ENCODE measurements around the gene COMMD7. TPM values are rescaled to one million over a fixed set of nuclear protein-coding genes. Genes with fewer than 3 reads are reported as not detected.
"Not testable (repeated sequence)": the region's sequence is repeated elsewhere in the genome, so short reads cannot be mapped to it uniquely, and the experiment has no call there.

Gene COMMD7
- total RNA-seq, 1 donor from 2014 or later: 73.7 TPM

DNA sequence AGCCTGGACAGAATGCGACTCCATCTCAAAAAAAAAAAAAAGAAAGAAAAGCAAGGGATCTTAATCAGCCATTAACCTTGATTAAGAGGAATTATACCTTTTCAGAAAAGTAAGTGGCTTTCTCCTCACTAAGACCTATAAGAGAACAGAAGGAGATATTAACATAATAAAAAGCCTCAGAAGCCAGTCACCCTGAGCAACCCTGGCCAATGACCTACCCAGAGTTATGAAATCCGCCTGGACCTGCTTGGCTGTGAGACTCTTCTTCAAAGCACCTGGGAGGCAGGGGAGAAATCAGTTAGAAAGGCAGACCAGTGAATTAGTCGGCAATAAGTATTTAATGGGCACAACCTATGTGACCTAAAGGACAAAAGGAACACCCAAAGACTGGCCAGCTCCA lies 36.8 kb downstream of the COMMD7 start:
- Mint-ChIP-seq H3K9me3 (ENCODE audit: unreplicated experiment) (no peaks in the 10 kb centered on the region), H3K27ac (ENCODE audit: unreplicated experiment) (peak overlapping the region; percentile 61), H3K4me1 (ENCODE audit: unreplicated experiment) (peaks cover 37% of the 10 kb centered on the region), H3K36me3 (ENCODE audit: low read depth, unreplicated experiment) (peaks cover 21% of the 10 kb centered on the region), H3K27me3 (ENCODE audit: unreplicated experiment) (peaks cover 5% of the 10 kb centered on the region), H3K4me3 (ENCODE audit: unreplicated experiment) (no peak overlapping the region)
- TF ChIP-seq, protein P1, sequence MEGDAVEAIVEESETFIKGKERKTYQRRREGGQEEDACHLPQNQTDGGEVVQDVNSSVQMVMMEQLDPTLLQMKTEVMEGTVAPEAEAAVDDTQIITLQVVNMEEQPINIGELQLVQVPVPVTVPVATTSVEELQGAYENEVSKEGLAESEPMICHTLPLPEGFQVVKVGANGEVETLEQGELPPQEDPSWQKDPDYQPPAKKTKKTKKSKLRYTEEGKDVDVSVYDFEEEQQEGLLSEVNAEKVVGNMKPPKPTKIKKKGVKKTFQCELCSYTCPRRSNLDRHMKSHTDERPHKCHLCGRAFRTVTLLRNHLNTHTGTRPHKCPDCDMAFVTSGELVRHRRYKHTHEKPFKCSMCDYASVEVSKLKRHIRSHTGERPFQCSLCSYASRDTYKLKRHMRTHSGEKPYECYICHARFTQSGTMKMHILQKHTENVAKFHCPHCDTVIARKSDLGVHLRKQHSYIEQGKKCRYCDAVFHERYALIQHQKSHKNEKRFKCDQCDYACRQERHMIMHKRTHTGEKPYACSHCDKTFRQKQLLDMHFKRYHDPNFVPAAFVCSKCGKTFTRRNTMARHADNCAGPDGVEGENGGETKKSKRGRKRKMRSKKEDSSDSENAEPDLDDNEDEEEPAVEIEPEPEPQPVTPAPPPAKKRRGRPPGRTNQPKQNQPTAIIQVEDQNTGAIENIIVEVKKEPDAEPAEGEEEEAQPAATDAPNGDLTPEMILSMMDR (IDR thresholded peaks at IDR 0.05; ENCODE audit: unreplicated experiment): no peak
- no peak for DNase-seq (ENCODE audit: low spot score)

DNA sequence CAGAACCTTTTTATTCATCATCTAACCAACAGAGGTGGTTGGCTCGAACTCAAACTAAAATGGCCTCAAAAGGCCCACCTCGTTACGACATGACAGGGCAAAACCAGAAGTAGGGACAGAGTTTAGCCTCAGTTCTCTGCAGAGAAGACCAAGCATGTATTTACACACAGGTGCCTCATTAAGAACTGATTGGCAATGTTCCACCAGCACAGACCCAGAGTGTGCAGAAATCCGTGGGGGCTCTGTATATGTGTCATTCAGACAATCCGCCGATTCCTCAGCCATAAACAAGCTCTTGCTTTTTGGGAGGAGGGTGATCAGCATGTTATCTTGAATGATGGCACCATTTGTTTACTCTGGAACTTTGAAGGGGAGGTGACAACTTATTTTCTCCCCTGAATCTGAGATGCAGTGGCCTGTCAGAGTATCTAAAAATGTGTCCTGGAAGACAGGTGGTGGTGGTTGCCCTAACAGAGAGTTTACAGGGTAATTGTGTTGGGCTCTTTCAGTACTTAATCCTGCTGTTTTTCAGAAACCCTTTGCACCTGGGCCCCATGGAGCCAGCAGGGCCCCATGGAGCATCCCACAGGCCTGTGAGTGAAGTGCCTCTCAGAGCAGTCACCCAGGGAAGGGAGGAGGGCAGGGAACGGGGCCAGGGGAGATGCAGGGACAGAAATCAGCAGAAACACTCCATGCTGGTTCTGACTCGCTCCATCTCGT lies 40.4 kb downstream of the COMMD7 start:
- TF ChIP-seq, protein P1 (IDR thresholded peaks at IDR 0.05; ENCODE audit: unreplicated experiment): no peak
- H3K4me1 Mint-ChIP-seq (ENCODE audit: unreplicated experiment): peaks cover 20% of the 10 kb centered on the region
- H3K9me3 Mint-ChIP-seq (ENCODE audit: unreplicated experiment): no peaks in the 10 kb centered on the region
- peaks cover 21% of the 10 kb centered on the region for H3K36me3 Mint-ChIP-seq (ENCODE audit: low read depth, unreplicated experiment)
- H3K27me3 Mint-ChIP-seq (ENCODE audit: unreplicated experiment): peaks cover 2% of the 10 kb centered on the region
- H3K27ac Mint-ChIP-seq (ENCODE audit: unreplicated experiment): no peak overlapping the region
- no peak for DNase-seq (ENCODE audit: low spot score)
- H3K4me3 Mint-ChIP-seq (ENCODE audit: unreplicated experiment): no peak overlapping the region

DNA sequence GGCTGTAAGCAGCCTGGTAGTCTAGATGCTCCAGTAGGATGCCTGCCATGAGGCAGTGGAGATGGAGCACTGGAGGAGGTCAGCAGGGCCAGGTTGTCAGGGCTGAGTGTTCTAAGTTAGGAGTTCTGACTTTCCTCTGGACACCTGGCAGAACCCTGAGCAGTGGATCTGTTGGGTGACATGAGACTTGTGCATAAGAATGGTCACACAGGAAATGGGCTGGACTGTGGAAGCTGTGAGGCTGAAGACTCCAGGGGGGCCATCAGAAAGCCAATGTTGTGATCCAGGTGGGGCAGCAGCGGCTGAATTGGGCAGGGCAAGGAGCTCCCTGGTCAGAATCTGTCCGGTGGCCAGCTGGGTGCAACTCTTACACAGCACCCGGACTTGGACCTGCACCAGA lies 45.7 kb downstream of the COMMD7 start:
- Mint-ChIP-seq H3K9me3 (ENCODE audit: unreplicated experiment) (no peaks in the 10 kb centered on the region), H3K27ac (ENCODE audit: unreplicated experiment) (no peak overlapping the region), H3K4me1 (ENCODE audit: unreplicated experiment) (peaks cover 4% of the 10 kb centered on the region), H3K4me3 (ENCODE audit: unreplicated experiment) (no peak overlapping the region), H3K36me3 (ENCODE audit: low read depth, unreplicated experiment) (no peaks in the 10 kb centered on the region), H3K27me3 (ENCODE audit: unreplicated experiment) (peaks cover 2% of the 10 kb centered on the region)
- TF ChIP-seq, protein P1 (IDR thresholded peaks at IDR 0.05; ENCODE audit: unreplicated experiment): no peak
- DNase-seq (ENCODE audit: low spot score): no peak

DNA sequence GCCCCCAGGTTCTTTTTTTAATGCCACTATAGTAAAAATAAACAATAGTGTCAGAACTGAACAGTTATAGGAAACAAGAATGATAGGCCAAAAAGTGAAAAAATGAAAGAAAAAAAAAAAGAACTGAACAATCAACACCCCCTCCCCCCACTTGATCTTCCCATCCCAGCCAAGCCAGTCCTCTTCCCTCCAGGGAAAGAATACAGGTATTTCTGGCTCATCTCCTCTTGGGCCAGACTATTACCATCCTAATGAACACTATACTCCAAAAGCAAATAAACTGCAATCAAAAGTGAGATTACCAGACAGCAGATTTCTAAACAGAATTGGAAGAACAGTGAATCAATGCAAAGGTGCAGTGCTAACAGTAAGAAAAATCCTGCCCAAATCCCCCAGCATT lies 48.2 kb downstream of the COMMD7 start:
- Mint-ChIP-seq H3K27ac (ENCODE audit: unreplicated experiment) (no peak overlapping the region), H3K4me3 (ENCODE audit: unreplicated experiment) (no peak overlapping the region), H3K4me1 (ENCODE audit: unreplicated experiment) (no peaks in the 10 kb centered on the region), H3K9me3 (ENCODE audit: unreplicated experiment) (no peaks in the 10 kb centered on the region), H3K36me3 (ENCODE audit: low read depth, unreplicated experiment) (no peaks in the 10 kb centered on the region), H3K27me3 (ENCODE audit: unreplicated experiment) (peaks cover 2% of the 10 kb centered on the region)
- TF ChIP-seq, protein P1 (IDR thresholded peaks at IDR 0.05; ENCODE audit: unreplicated experiment): no peak
- no peak for DNase-seq (ENCODE audit: low spot score)

DNA sequence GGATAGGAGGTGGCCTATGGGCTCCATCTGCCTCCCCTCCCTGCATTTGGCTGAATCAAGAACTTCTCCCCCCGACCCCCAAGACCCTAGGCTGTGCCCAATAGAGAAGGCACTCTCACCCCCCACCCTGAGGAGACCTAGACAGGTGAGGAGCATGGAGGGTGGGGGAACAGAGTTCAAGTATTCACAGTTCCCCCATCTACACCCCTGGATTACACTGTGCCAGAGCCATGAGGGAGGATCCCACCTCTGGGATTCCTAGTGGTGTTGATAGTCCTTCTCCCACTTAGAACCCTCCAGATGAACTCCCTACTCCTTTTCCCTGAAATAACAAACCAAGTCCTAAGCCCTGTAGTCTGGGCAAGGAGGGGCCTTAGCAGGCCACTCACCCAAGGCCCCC lies 54.3 kb downstream of the COMMD7 start:
- not testable (repeated sequence) for DNase-seq (ENCODE audit: low spot score); H3K9me3 Mint-ChIP-seq (ENCODE audit: unreplicated experiment); H3K4me1 Mint-ChIP-seq (ENCODE audit: unreplicated experiment); H3K27ac Mint-ChIP-seq (ENCODE audit: unreplicated experiment); H3K4me3 Mint-ChIP-seq (ENCODE audit: unreplicated experiment); H3K27me3 Mint-ChIP-seq (ENCODE audit: unreplicated experiment); H3K36me3 Mint-ChIP-seq (ENCODE audit: low read depth, unreplicated experiment)
